GM20431 (cell line): ENCODE data around the gene MPP3.

Source experiments
- in situ Hi-C: fragments of 300-500 bp; cut with MseI, MboI; formaldehyde crosslinking; loops from one replicate; pipeline ENCODE4 v1.15.0; 2020; ENCODE audit warnings: low sequenced_read_pairs; ENCODE audit not compliant: unreplicated experiment

The MPP3 gene

GRCh38 chr17:43841282-43841681, 8.3 kb upstream of the MPP3 start:
- in situ Hi-C loops: no loop called here

- in situ Hi-C loops: no loop called here
Observed at GRCh38 chr17:43840814-43841213, 7.9 kb upstream of the MPP3 start.

- in situ Hi-C loops: no loop called here
Observed at GRCh38 chr17:43839670-43840108, 6.7 kb upstream of the MPP3 start.

- in situ Hi-C loops: no loop called here
Observed at GRCh38 chr17:43834106-43834505, 1.2 kb upstream of the MPP3 start.

GRCh38 chr17:43832168-43832975, 574 bp downstream of the MPP3 start:
- in situ Hi-C loops: no loop called here

GRCh38 chr17:43831633-43832032, 1.3 kb downstream of the MPP3 start:
- in situ Hi-C loops: no loop called here

- in situ Hi-C loops: no loop called here
Observed at GRCh38 chr17:43830510-43831140, 2.3 kb downstream of the MPP3 start.

- in situ Hi-C loops: no loop called here
Observed at GRCh38 chr17:43829738-43830137, 3.2 kb downstream of the MPP3 start.

- in situ Hi-C loops: no loop called here
Observed at GRCh38 chr17:43827596-43827995, 5.3 kb downstream of the MPP3 start.

- in situ Hi-C loops: no loop called here
Observed at GRCh38 chr17:43826206-43826605, 6.7 kb downstream of the MPP3 start.

GRCh38 chr17:43825567-43825966, 7.4 kb downstream of the MPP3 start:
- in situ Hi-C loops: no loop called here

GRCh38 chr17:43823350-43824084, 9.4 kb downstream of the MPP3 start:
- in situ Hi-C loops: no loop called here

GRCh38 chr17:43822570-43823190, 10.3 kb downstream of the MPP3 start:
- in situ Hi-C loops: no loop called here

- in situ Hi-C loops: no loop called here
Observed at GRCh38 chr17:43820759-43821158, 12.2 kb downstream of the MPP3 start.

GRCh38 chr17:43818966-43819365, 14.0 kb downstream of the MPP3 start:
- in situ Hi-C loops: no loop called here

- in situ Hi-C loops: no loop called here
Observed at GRCh38 chr17:43817826-43818225, 15.1 kb downstream of the MPP3 start.

- in situ Hi-C loops: no loop called here
Observed at GRCh38 chr17:43816336-43817320, 16.3 kb downstream of the MPP3 start.

- in situ Hi-C loops: no loop called here
Observed at GRCh38 chr17:43814714-43815113, 18.2 kb downstream of the MPP3 start.

- in situ Hi-C loops: no loop called here
Observed at GRCh38 chr17:43814026-43814425, 18.9 kb downstream of the MPP3 start.
